Chondrocyte (in vitro differentiated cells): ENCODE results near the gene MSLN. TPM values are rescaled to one million over a fixed set of nuclear protein-coding genes. Genes with fewer than 3 reads are reported as not detected.

ENCODE experiments used
- DNase-seq: peaks from one replicate; pipeline ENCODE4 v3.0.0; 2021; ENCODE audit warnings: mixed read lengths, low spot score
- H3K27ac Mint-ChIP-seq: one replicate; pipeline ENCODE4 v1.8.0; 2021; ENCODE audit warnings: mild to moderate bottlenecking, moderate library complexity, mixed read lengths; ENCODE audit not compliant: unreplicated experiment
- H3K27me3 Mint-ChIP-seq: 2 replicates; pipeline ENCODE4 v1.8.0; 2021; ENCODE audit warnings: low read depth, mixed read lengths
- H3K36me3 Mint-ChIP-seq: 2 replicates; pipeline ENCODE4 v1.8.0; 2021; ENCODE audit warnings: low read depth, mixed read lengths
- H3K4me1 Mint-ChIP-seq: 2 replicates; pipeline ENCODE4 v1.8.0; 2021; ENCODE audit warnings: low read depth, mild to moderate bottlenecking, mixed read lengths
- H3K4me3 Mint-ChIP-seq: one replicate; pipeline ENCODE4 v1.8.0; 2021; ENCODE audit warnings: mild to moderate bottlenecking, moderate library complexity, mixed read lengths; ENCODE audit not compliant: unreplicated experiment
- H3K9me3 Mint-ChIP-seq: 2 replicates; pipeline ENCODE4 v1.8.0; 2021; ENCODE audit warnings: low read depth, mixed read lengths
- CTCF ChIP-seq: fragments of 200-600 bp; sonication (generic); IDR thresholded peaks from 2 replicates; pipeline ENCODE4 v1.5.0; 2021; ENCODE audit warnings: antibody characterized with exemption, mild to moderate bottlenecking, moderate library complexity
- total RNA-seq: library from RNA; stranded (reverse); gene quantifications from 3 replicates; pipeline ENCODE4 v1.2.1, GENCODE V29; 2021

The MSLN gene
- total RNA-seq, 1 donor from 2014 or later, result not detected

- no peak for TF ChIP-seq CTCF
- no peak for DNase-seq
Observed at GRCh38 chr16:730666-731509, 29.6 kb upstream of the MSLN start.

GRCh38 chr16:732332-732731 is 28.2 kb upstream of the MSLN start:
- Mint-ChIP-seq H3K27me3 (no peaks in the 10 kb centered on the region), H3K4me3 (no peak overlapping the region), H3K27ac (no peak overlapping the region), H3K36me3 (peaks cover 3% of the 10 kb centered on the region), H3K4me1 (no peaks in the 10 kb centered on the region), H3K9me3 (no peaks in the 10 kb centered on the region)
- no peak for DNase-seq
- TF ChIP-seq CTCF, result no peak

More at GRCh38 chr16:730666-731509, 29.6 kb upstream of the MSLN start:
- Mint-ChIP-seq H3K27ac (no peak overlapping the region), H3K27me3 (no peaks in the 10 kb centered on the region), H3K4me1 (peaks cover 3% of the 10 kb centered on the region), H3K36me3 (peaks cover 3% of the 10 kb centered on the region), H3K9me3 (no peaks in the 10 kb centered on the region), H3K4me3 (no peak overlapping the region)

- Mint-ChIP-seq H3K36me3 (peaks cover 6% of the 10 kb centered on the region), H3K9me3 (no peaks in the 10 kb centered on the region), H3K4me1 (no peaks in the 10 kb centered on the region), H3K27ac (no peak overlapping the region), H3K27me3 (no peaks in the 10 kb centered on the region), H3K4me3 (no peak overlapping the region)
- no peak for TF ChIP-seq CTCF
- DNase-seq, result peak; percentile 87
Observed at GRCh38 chr16:732936-733335, 27.6 kb upstream of the MSLN start.

- no peak overlapping the region for H3K4me3 Mint-ChIP-seq
- peak; percentile 87 for DNase-seq
- H3K27ac Mint-ChIP-seq, result no peak overlapping the region
- peak; percentile 51 for TF ChIP-seq CTCF
- H3K36me3 Mint-ChIP-seq, result peaks cover 8% of the 10 kb centered on the region
- H3K27me3 Mint-ChIP-seq, result no peaks in the 10 kb centered on the region
- no peaks in the 10 kb centered on the region for H3K4me1 Mint-ChIP-seq
- H3K9me3 Mint-ChIP-seq, result no peaks in the 10 kb centered on the region
Observed at GRCh38 chr16:733382-734207, 26.9 kb upstream of the MSLN start.

DNA sequence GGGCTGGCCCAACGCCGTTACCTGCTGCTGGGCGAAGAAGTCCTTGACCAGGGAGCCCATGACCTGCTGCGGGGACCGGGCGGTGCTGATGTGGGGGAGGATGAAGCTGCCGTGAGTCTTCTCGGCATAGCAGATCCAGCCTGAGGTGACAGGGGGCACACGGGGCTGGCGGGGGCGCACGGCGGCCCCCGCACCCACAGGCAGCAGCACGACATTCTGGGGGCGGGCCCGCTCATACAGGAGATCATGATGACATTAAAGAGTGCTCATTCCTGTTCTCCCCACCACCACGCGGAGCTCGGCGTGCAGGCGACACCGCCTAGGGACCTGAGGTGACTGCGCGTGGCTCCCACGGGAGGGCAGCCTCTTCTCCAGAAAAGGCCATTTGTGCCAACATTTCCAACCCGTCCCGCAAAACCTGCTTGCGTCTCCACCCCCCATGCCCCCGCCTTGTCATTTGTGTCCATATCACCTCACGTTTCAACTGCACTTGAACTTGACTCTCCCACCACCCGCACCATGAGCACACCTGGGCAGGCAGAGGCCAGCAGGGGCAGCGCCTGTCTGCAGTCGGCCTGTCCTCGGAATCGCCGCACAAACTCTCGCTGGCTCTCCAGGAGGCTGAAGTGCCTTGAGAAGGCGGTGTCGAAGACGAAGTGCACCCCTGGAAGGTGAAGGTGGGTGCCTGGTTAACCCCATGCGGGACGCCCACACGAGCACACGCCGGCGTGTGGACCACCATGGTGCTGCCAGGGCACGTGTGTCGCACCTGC is 26.1 kb upstream of the MSLN start:
- H3K36me3 Mint-ChIP-seq, result peaks cover 8% of the 10 kb centered on the region
- no peak overlapping the region for H3K27ac Mint-ChIP-seq
- H3K4me1 Mint-ChIP-seq, result peaks cover 5% of the 10 kb centered on the region
- no peaks in the 10 kb centered on the region for H3K9me3 Mint-ChIP-seq
- no peaks in the 10 kb centered on the region for H3K27me3 Mint-ChIP-seq
- H3K4me3 Mint-ChIP-seq, result no peak overlapping the region
- peak; percentile 80 for DNase-seq
- TF ChIP-seq CTCF, result no peak
